Measurements from ENCODE around the gene HSPH1.

Gene HSPH1

DNA sequence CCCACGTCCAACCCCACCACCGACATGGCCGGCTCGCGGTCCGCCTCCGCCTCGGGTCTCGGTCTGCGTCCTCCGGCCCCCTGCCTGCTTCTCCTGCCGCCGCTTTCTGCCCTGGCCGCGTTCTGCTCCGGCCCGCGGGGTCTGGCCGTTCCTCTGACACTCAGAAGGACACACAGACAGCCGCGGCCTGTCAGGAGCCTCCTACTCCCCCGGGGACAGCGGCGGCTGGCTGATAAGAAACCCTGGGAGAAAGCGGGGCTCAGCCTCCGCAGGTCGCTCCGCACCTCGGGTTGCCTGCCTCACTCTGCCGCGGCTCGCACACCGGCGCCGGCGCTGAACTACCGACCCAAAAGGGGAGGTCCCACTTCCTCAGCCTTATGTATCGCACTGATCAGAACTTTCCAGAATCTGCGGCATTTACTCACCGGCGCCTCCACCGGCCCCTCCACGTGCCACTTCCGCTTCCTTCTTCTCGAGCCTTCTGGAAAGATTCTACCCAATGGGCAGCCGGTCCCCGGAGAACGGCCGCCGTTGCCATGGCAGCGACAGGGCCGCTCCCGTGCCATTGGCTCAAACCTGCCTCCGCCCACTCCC, at the start of gene HSPH1:
HSPH1 (minus strand) TSS at position 348 of the 594 bp plus-strand sequence; CDS start at position 26, 322 bp downstream.
- Histone ChIP-seq H3K36me3 (ENCODE audit: insufficient read depth, low read length) (peaks cover 2% of the 10 kb centered on the region), H3K4me3 (ENCODE audit: low read depth in 1 of 2, low read length in 2 of 2) (peak within 1 kb of the TSS; percentile 56 to 95), H3K4me1 (ENCODE audit: insufficient read depth, low read length) (peaks cover 18% of the 10 kb centered on the region), H3K9me3 (ENCODE audit: low read length) (no peaks in the 10 kb centered on the region), H3K9ac (ENCODE audit: low read length) (peak within 1 kb of the TSS; percentile 74), H3K27ac (ENCODE audit: low read depth, low read length) (peak within 1 kb of the TSS; percentile 81), H3K27me3 (ENCODE audit: control insufficient read depth in 1 of 2, insufficient read depth in 2 of 2, low read length in 2 of 2) (no peaks in the 10 kb centered on the region)

DNA sequence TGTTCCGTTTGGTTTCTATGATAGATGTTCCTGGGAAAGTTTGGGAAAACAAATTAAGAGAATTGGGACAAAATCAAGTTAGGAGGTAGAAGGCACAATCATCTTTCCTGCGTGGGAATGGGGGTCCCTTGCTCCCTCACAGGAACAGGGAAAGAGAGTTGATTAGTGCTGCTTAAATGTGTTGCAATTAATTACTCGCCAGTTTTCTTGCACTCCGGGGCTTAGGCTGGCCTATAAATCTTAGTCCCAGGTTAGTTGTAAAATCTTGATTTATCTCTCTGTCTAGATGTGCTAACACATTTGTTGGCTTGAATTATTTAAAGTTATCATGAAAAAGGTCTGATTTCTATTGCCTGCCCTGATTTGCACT, 48.1 kb upstream of the HSPH1 start:
- Histone ChIP-seq H3K36me3 (ENCODE audit: insufficient read depth, low read length) (no peaks in the 10 kb centered on the region), H3K27me3 (ENCODE audit: control insufficient read depth in 1 of 2, insufficient read depth in 2 of 2, low read length in 2 of 2) (no peaks in the 10 kb centered on the region), H3K4me3 (ENCODE audit: low read depth in 1 of 2, low read length in 2 of 2) (peak overlapping the region in 1 of 2 donors; percentile 10), H3K4me1 (ENCODE audit: insufficient read depth, low read length) (peaks cover 32% of the 10 kb centered on the region), H3K27ac (ENCODE audit: low read depth, low read length) (peak overlapping the region; percentile 53), H3K9me3 (ENCODE audit: low read length) (no peaks in the 10 kb centered on the region), H3K9ac (ENCODE audit: low read length) (no peak overlapping the region)

DNA sequence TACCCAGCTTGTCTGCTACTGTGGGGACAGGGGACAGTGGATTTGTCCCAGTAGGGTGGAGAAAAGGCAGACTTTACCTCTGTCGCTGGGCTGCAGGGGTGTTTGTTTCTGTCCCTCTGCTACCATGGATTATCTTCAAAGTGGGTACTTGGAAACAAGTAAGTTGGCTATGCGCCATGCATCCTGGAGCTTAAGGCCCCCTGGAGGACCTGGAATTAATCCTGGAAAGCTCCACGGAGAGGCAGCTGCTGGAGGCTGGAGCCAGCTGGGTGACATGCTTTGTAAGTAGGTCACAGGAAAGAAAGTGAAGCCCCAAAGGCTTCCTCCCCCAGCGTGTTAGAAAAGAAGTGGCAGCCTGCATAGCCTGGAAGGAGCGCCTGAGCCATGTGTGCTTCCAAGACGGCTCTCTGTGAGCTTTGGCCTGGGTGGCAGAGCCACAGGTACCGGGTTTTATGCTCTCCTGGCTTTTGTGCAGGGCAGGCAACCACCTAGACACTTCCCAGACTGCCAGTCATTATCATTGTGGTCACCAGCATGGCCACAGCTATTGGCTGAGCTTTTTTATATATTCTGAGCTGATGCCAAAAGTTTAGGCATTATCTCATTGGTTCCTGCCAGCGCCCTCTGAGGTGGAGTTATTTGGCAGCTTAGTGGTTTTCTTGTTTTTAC, 47.6 kb upstream of the HSPH1 start:
- Histone ChIP-seq H3K4me1 (ENCODE audit: insufficient read depth, low read length) (peaks cover 32% of the 10 kb centered on the region), H3K9ac (ENCODE audit: low read length) (no peak overlapping the region)

DNA sequence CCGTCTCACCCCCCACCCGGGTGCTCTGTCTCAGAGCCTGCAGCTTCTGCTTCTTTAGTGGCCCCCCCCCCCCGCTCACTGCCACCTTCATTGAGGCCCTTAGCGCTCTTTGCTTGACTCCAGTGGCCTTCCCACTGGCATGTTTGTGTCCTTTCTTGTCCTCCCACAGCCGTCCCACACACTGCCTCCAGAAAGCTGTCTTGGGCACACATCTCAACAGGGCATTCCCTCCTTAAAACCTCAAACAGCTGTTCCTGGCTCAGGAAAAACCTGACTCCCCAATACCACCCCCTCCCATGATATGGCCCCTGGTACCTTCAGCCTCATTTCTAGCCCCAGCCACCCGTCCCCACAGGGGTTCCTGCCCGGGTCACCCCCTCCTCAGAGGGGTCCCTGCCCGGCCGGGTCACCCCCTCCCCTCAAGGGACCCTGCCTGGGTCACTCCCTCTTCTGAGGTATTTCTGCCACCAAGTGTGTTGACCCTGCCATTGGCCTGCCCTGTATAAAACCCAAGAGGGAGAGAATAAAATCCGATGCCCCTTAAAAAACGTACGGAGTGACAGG, 46.9 kb upstream of the HSPH1 start:
- Histone ChIP-seq H3K4me3 (ENCODE audit: low read depth in 1 of 2, low read length in 2 of 2) (peak overlapping the region in 1 of 2 donors; percentile 1), H3K9me3 (ENCODE audit: low read length) (no peaks in the 10 kb centered on the region), H3K4me1 (ENCODE audit: insufficient read depth, low read length) (peaks cover 32% of the 10 kb centered on the region), H3K27me3 (ENCODE audit: control insufficient read depth in 1 of 2, insufficient read depth in 2 of 2, low read length in 2 of 2) (no peaks in the 10 kb centered on the region), H3K9ac (ENCODE audit: low read length) (no peak overlapping the region), H3K36me3 (ENCODE audit: insufficient read depth, low read length) (no peaks in the 10 kb centered on the region), H3K27ac (ENCODE audit: low read depth, low read length) (peak overlapping the region; percentile 7)

More for the DNA sequence above, 47.6 kb upstream of the HSPH1 start:
- Histone ChIP-seq H3K27ac (ENCODE audit: low read depth, low read length) (peak overlapping the region; percentile 53), H3K36me3 (ENCODE audit: insufficient read depth, low read length) (no peaks in the 10 kb centered on the region), H3K27me3 (ENCODE audit: control insufficient read depth in 1 of 2, insufficient read depth in 2 of 2, low read length in 2 of 2) (no peaks in the 10 kb centered on the region), H3K9me3 (ENCODE audit: low read length) (no peaks in the 10 kb centered on the region), H3K4me3 (ENCODE audit: low read depth in 1 of 2, low read length in 2 of 2) (peak overlapping the region in 1 of 2 donors; percentile 10)

- peak overlapping the region; percentile 56 for H3K27ac ChIP-seq (ENCODE audit: low read depth, low read length)
- H3K4me3 ChIP-seq (ENCODE audit: low read depth in 1 of 2, low read length in 2 of 2), result peak overlapping the region in 1 of 2 donors; percentile 1
- H3K36me3 ChIP-seq (ENCODE audit: insufficient read depth, low read length), result no peaks in the 10 kb centered on the region
- H3K27me3 ChIP-seq (ENCODE audit: control insufficient read depth in 1 of 2, insufficient read depth in 2 of 2, low read length in 2 of 2), result no peaks in the 10 kb centered on the region
- no peaks in the 10 kb centered on the region for H3K9me3 ChIP-seq (ENCODE audit: low read length)
- H3K4me1 ChIP-seq (ENCODE audit: insufficient read depth, low read length), result peaks cover 32% of the 10 kb centered on the region
- H3K9ac ChIP-seq (ENCODE audit: low read length), result no peak overlapping the region
Observed at GRCh38 chr13:31207661-31208552, 46.2 kb upstream of the HSPH1 start.

DNA sequence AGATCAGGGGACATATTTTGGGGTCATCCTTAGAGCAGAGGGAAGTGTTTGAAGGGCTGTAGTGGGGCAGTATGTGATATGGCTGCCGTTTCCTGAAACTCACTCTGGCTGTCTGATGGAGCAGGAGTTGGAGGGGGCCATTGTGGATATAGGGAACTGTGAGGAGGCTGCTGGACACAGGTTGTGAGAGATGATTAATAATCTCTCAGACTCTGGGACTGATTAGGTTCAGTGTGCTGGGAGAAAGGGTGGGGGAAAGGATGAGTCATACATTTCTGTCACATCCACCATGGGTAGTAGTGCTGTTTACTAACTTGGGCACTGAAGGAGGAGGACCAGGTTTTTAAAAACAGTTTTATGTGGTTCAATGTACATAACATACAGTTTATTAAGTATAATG, 42.9 kb upstream of the HSPH1 start:
- peaks cover 29% of the 10 kb centered on the region for H3K4me1 ChIP-seq (ENCODE audit: insufficient read depth, low read length)
- no peak overlapping the region for H3K27ac ChIP-seq (ENCODE audit: low read depth, low read length)

GRCh38 chr13:31201341-31202031, 39.8 kb upstream of the HSPH1 start:
- Histone ChIP-seq H3K27me3 (ENCODE audit: control insufficient read depth in 1 of 2, insufficient read depth in 2 of 2, low read length in 2 of 2) (no peaks in the 10 kb centered on the region), H3K27ac (ENCODE audit: low read depth, low read length) (peak overlapping the region; percentile 76), H3K4me1 (ENCODE audit: insufficient read depth, low read length) (peaks cover 5% of the 10 kb centered on the region), H3K9ac (ENCODE audit: low read length) (peak overlapping the region; percentile 21), H3K4me3 (ENCODE audit: low read depth in 1 of 2, low read length in 2 of 2) (peak overlapping the region in 1 of 2 donors; percentile 53), H3K9me3 (ENCODE audit: low read length) (no peaks in the 10 kb centered on the region), H3K36me3 (ENCODE audit: insufficient read depth, low read length) (no peaks in the 10 kb centered on the region)

More for the DNA sequence above, 42.9 kb upstream of the HSPH1 start:
- Histone ChIP-seq H3K9me3 (ENCODE audit: low read length) (no peaks in the 10 kb centered on the region), H3K27me3 (ENCODE audit: control insufficient read depth in 1 of 2, insufficient read depth in 2 of 2, low read length in 2 of 2) (no peaks in the 10 kb centered on the region), H3K9ac (ENCODE audit: low read length) (no peak overlapping the region), H3K4me3 (ENCODE audit: low read depth in 1 of 2, low read length in 2 of 2) (no peak overlapping the region), H3K36me3 (ENCODE audit: insufficient read depth, low read length) (no peaks in the 10 kb centered on the region)

GRCh38 chr13:31200637-31200971, 38.9 kb upstream of the HSPH1 start:
- H3K9me3 ChIP-seq (ENCODE audit: low read length), result no peaks in the 10 kb centered on the region
- peaks cover 5% of the 10 kb centered on the region for H3K4me1 ChIP-seq (ENCODE audit: insufficient read depth, low read length)
- peak overlapping the region; percentile 53 to 54 for H3K4me3 ChIP-seq (ENCODE audit: low read depth in 1 of 2, low read length in 2 of 2)
- peak overlapping the region; percentile 21 for H3K9ac ChIP-seq (ENCODE audit: low read length)
- no peaks in the 10 kb centered on the region for H3K27me3 ChIP-seq (ENCODE audit: control insufficient read depth in 1 of 2, insufficient read depth in 2 of 2, low read length in 2 of 2)
- peak overlapping the region; percentile 76 for H3K27ac ChIP-seq (ENCODE audit: low read depth, low read length)
- no peaks in the 10 kb centered on the region for H3K36me3 ChIP-seq (ENCODE audit: insufficient read depth, low read length)

DNA sequence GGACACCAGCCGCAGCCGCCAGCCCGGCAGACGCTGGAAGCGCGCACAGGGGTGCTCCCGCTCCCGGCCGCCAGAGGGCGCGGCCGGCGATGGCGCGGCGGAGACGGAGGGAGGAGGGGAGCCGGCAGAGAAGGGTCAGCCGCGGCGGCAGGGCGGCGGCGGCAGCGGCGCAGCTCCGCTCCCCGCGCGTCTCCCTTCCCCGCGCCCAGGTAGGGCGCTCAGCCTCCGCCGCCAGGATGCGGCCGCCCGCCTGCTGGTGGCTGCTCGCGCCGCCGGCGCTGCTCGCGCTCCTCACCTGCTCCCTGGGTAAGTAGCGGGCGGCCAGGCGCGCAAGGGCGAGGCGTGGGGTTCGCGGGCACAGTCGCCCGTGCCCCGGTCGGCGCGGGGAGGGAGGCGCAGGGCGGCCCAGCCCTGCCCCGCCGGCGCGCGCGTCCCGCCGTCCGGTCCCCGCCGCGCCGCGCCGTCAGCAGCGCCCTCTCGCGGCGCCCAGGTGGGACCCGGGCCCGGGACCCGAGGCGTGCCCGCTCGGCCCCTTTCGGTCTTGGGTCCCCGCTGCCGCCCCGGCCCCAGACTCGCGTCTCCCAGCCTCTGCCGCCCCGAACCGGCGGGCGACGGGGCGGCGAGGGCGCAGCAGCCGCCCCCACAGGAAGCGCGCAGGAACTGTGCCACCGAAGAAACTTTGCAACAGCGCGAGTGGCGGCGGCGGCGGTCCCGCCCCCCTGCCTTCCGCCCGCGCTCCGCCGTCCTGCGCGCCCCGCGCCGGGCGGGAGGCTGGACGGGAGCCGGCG, 38.3 kb upstream of the HSPH1 start, which contains the start of gene B3GLCT:
B3GLCT (plus strand) TSS at position 127 of the 788 bp plus-strand sequence; CDS start at position 237, 110 bp downstream.
- H3K4me3 ChIP-seq (ENCODE audit: low read depth in 1 of 2, low read length in 2 of 2), result peak within 1 kb of the TSS; percentile 53 to 54
- H3K9me3 ChIP-seq (ENCODE audit: low read length), result no peaks in the 10 kb centered on the region
- H3K9ac ChIP-seq (ENCODE audit: low read length), result peak within 1 kb of the TSS; percentile 21
- H3K4me1 ChIP-seq (ENCODE audit: insufficient read depth, low read length), result peaks cover 5% of the 10 kb centered on the region
- no peaks in the 10 kb centered on the region for H3K27me3 ChIP-seq (ENCODE audit: control insufficient read depth in 1 of 2, insufficient read depth in 2 of 2, low read length in 2 of 2)
- H3K36me3 ChIP-seq (ENCODE audit: insufficient read depth, low read length), result no peaks in the 10 kb centered on the region
- peak within 1 kb of the TSS; percentile 76 for H3K27ac ChIP-seq (ENCODE audit: low read depth, low read length)

DNA sequence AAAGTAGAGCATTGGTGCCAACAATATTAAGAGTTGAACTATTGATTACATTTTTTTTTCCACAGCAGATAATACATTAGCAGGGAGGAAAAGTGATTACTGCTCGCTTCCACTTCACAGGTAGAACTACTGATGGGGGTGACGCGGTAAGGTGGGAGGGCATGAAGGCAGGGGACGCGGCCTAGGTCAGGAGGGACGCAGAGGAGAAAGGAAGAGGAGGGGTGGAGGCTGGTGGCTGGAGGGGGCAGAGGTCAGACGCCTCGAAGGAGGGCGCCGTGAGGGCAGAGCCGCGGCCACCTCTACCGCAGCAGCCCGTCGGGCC, 37.8 kb upstream of the HSPH1 start:
- Histone ChIP-seq H3K27me3 (ENCODE audit: control insufficient read depth in 1 of 2, insufficient read depth in 2 of 2, low read length in 2 of 2) (no peaks in the 10 kb centered on the region), H3K4me1 (ENCODE audit: insufficient read depth, low read length) (peaks cover 5% of the 10 kb centered on the region), H3K9ac (ENCODE audit: low read length) (no peak overlapping the region)

More for the DNA sequence above, 37.8 kb upstream of the HSPH1 start:
- Histone ChIP-seq H3K9me3 (ENCODE audit: low read length) (no peaks in the 10 kb centered on the region), H3K36me3 (ENCODE audit: insufficient read depth, low read length) (no peaks in the 10 kb centered on the region), H3K27ac (ENCODE audit: low read depth, low read length) (peak overlapping the region; percentile 63), H3K4me3 (ENCODE audit: low read depth in 1 of 2, low read length in 2 of 2) (peak overlapping the region; percentile 28 to 54)

Data from muscle layer of colon (tissue), 2 donors.